Measurements from ENCODE around the gene LUC7L2. TPM values are rescaled to one million over a fixed set of nuclear protein-coding genes. Genes with fewer than 3 reads are reported as not detected.

The LUC7L2 gene
- total RNA-seq, 3 donors from 2014 or later (not counting 1 experiment from before 2014, with no cell fraction given): 183 to 192 (median 186) TPM

DNA sequence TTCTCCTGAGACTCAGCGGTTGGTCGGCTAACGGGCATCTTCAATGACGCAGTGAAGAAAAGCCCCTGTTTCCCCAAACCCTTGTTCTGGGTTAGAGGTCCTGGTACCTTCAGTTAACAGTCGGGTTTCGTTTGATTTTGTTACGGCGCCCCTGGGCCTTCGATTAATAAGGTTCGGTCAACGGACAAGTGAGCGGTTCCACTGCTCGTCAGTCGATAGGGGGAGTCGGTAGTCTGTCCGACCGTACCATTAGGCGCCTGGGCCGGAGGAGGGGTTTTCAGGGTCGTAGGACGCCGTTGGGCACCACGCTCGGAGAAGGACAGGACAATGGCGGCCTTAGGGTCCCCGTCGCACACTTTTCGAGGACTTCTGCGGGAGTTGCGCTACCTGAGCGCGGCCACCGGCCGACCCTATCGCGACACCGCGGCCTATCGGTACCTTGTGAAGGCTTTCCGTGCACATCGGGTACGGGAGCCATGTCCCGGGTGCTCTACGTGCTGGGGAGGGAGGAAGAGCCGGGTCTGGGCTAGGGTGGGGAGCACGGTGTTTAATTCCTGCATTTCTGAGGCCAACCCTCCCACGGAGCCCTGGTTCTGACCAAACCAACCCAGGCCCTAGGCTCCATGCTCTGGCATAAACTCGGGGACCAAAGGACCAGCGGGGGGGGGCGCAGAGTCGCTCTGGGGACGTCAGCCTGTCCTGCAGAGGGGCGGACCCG, 18.5 kb upstream of the LUC7L2 start, which contains the start of gene FMC1:
Gene FMC1, plus strand, starts transcription at position 280 of the 718 bp plus-strand sequence. Its CDS starts 48 bp downstream, at position 328.
- Histone ChIP-seq H3K36me3 (ENCODE audit: control insufficient read depth, insufficient read depth, low read length) (peaks cover 1% of the 10 kb centered on the region), H3K4me3 (ENCODE audit: low read length) (peak within 1 kb of the TSS; percentile 89), H3K27me3 (ENCODE audit: control insufficient read depth, insufficient read depth, low read length) (no peaks in the 10 kb centered on the region), H3K27ac (ENCODE audit: low read length) (peak within 1 kb of the TSS; percentile 98), H3K4me1 (ENCODE audit: control insufficient read depth, insufficient read depth, low read length) (peaks cover 15% of the 10 kb centered on the region), H3K9me3 (ENCODE audit: control insufficient read depth, insufficient read depth, low read length) (peaks cover 4% of the 10 kb centered on the region)
- H3K27ac Mint-ChIP-seq: peak within 1 kb of the TSS; percentile 100
- peak within 1 kb of the TSS; percentile 98 for H3K4me3 Mint-ChIP-seq
- ATAC-seq (peak; percentile 55 to 74 (median 64)), DNase-seq (peak; percentile 81 to 90)
- under 1% methylated on average over 54 of the region's 54 CpGs for WGBS (ENCODE audit: insufficient coverage)
- H3K36me3 Mint-ChIP-seq: peaks cover 11% of the 10 kb centered on the region
- TF ChIP-seq, protein P1, sequence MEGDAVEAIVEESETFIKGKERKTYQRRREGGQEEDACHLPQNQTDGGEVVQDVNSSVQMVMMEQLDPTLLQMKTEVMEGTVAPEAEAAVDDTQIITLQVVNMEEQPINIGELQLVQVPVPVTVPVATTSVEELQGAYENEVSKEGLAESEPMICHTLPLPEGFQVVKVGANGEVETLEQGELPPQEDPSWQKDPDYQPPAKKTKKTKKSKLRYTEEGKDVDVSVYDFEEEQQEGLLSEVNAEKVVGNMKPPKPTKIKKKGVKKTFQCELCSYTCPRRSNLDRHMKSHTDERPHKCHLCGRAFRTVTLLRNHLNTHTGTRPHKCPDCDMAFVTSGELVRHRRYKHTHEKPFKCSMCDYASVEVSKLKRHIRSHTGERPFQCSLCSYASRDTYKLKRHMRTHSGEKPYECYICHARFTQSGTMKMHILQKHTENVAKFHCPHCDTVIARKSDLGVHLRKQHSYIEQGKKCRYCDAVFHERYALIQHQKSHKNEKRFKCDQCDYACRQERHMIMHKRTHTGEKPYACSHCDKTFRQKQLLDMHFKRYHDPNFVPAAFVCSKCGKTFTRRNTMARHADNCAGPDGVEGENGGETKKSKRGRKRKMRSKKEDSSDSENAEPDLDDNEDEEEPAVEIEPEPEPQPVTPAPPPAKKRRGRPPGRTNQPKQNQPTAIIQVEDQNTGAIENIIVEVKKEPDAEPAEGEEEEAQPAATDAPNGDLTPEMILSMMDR (IDR thresholded peaks at IDR 0.05): peak; percentile 13
- peaks cover 4 to 8% of the 10 kb centered on the region in 2 donors for H3K27me3 Mint-ChIP-seq (ENCODE audit: low read depth in 2 of 2)
- H3K4me1 Mint-ChIP-seq: peaks cover 28 to 31% of the 10 kb centered on the region in 2 donors
- intact Hi-C loops (cut with micrococcal nuclease): loop anchor here (2.0 kb wide), 1 partner anchor 836 kb away; the partner anchor contains the start of gene KDM7A
- H3K9me3 Mint-ChIP-seq: peaks cover 2 to 8% of the 10 kb centered on the region in 2 donors

DNA sequence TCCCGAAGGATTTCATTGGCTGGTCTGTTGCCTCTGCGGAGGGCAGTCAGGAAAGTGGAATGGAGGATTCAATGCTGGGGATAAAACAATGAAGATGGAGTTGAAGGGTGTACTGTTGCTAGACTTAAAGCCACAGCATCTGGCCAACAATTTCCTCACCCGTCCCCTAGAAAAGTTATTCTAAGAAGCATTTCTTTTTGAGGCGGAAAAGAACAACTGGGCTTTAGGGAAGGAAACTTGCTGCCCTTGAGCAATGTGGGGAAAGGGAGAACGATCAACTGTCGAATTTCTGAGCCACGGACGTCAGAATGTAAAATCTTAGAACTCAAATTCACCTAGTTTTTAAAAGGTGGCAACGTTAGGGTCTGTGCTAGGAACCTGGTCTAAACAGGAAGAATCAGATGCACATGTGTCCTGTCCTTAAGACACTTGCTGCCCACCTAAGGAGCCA, 17.9 kb upstream of the LUC7L2 start:
- peaks cover 2 to 8% of the 10 kb centered on the region in 2 donors for H3K9me3 Mint-ChIP-seq
- Histone ChIP-seq H3K9me3 (ENCODE audit: control insufficient read depth, insufficient read depth, low read length) (peaks cover 4% of the 10 kb centered on the region), H3K4me1 (ENCODE audit: control insufficient read depth, insufficient read depth, low read length) (peaks cover 15% of the 10 kb centered on the region), H3K27me3 (ENCODE audit: control insufficient read depth, insufficient read depth, low read length) (no peaks in the 10 kb centered on the region), H3K4me3 (ENCODE audit: low read length) (peak overlapping the region; percentile 89), H3K36me3 (ENCODE audit: control insufficient read depth, insufficient read depth, low read length) (peaks cover 7% of the 10 kb centered on the region), H3K27ac (ENCODE audit: low read length) (peak overlapping the region; percentile 98)
- TF ChIP-seq, protein P1 (IDR thresholded peaks at IDR 0.05): no peak
- peaks cover 4 to 8% of the 10 kb centered on the region in 2 donors for H3K27me3 Mint-ChIP-seq (ENCODE audit: low read depth in 2 of 2)
- ATAC-seq (no peak), DNase-seq (no peak)
- intact Hi-C loops (cut with micrococcal nuclease): loop anchor here (2.0 kb wide), 1 partner anchor 835 kb away; the partner anchor contains the start of gene KDM7A
- peak overlapping the region; percentile 100 for H3K27ac Mint-ChIP-seq
- peaks cover 28 to 31% of the 10 kb centered on the region in 2 donors for H3K4me1 Mint-ChIP-seq
- H3K4me3 Mint-ChIP-seq: peak overlapping the region; percentile 98
- H3K36me3 Mint-ChIP-seq: peaks cover 11% of the 10 kb centered on the region
- WGBS (ENCODE audit: insufficient coverage): 0% methylated on average over 8 of the region's 9 CpGs

DNA sequence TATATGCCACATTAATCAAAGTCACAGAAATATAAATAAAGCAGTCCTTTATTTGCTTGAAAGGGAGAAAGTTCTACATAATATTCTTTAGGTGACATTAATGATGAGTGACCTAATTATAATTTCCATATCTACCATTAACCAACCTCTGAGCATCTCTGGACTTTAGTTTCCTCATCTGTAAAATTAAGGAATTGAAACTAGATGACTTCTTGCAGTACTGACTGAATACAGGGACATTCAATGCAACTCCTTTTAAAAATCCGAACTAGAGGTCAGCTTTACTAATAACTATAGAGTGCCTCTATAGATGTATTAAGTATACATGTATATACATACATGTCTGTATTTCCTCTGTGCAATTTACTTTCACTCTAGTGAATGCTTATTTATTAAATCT, 14.7 kb upstream of the LUC7L2 start:
- intact Hi-C loops (cut with micrococcal nuclease): no loop called here
- Mint-ChIP-seq H3K9me3 (peaks cover 2 to 3% of the 10 kb centered on the region in 2 donors), H3K27me3 (ENCODE audit: low read depth in 2 of 2) (peaks cover 4 to 8% of the 10 kb centered on the region in 2 donors), H3K4me1 (peaks cover 23 to 24% of the 10 kb centered on the region in 2 donors), H3K27ac (no peak overlapping the region), H3K36me3 (peaks cover 11% of the 10 kb centered on the region), H3K4me3 (no peak overlapping the region)
- no peak overlapping the region for H3K4me3 ChIP-seq (ENCODE audit: low read length)
- H3K36me3 ChIP-seq (ENCODE audit: control insufficient read depth, insufficient read depth, low read length): peaks cover 13% of the 10 kb centered on the region
- WGBS (ENCODE audit: insufficient coverage): no CpG with 5 or more reads among the region's 1 CpG
- H3K27ac ChIP-seq (ENCODE audit: low read length): no peak overlapping the region
- H3K4me1 ChIP-seq (ENCODE audit: control insufficient read depth, insufficient read depth, low read length): peaks cover 11% of the 10 kb centered on the region
- TF ChIP-seq, protein P1 (IDR thresholded peaks at IDR 0.05): no peak
- ATAC-seq: no peak
- no peaks in the 10 kb centered on the region for H3K27me3 ChIP-seq (ENCODE audit: control insufficient read depth, insufficient read depth, low read length)
- no peaks in the 10 kb centered on the region for H3K9me3 ChIP-seq (ENCODE audit: control insufficient read depth, insufficient read depth, low read length)
- no peak for DNase-seq
